Kasumi-1 (cell line): ENCODE data around the gene FAM187B.
A peak's percentile ranks its signal among the peaks of the same experiment; 100 is the strongest.
"Not testable (repeated sequence)": the region's sequence is repeated elsewhere in the genome, so short reads cannot be mapped to it uniquely, and the experiment has no call there.

Source experiments
- DNase-seq, 2 experiments: peaks; one replicate each; lab custom pipeline; 2025; lab: John Stamatoyannopoulos, UW

The FAM187B gene

DNA sequence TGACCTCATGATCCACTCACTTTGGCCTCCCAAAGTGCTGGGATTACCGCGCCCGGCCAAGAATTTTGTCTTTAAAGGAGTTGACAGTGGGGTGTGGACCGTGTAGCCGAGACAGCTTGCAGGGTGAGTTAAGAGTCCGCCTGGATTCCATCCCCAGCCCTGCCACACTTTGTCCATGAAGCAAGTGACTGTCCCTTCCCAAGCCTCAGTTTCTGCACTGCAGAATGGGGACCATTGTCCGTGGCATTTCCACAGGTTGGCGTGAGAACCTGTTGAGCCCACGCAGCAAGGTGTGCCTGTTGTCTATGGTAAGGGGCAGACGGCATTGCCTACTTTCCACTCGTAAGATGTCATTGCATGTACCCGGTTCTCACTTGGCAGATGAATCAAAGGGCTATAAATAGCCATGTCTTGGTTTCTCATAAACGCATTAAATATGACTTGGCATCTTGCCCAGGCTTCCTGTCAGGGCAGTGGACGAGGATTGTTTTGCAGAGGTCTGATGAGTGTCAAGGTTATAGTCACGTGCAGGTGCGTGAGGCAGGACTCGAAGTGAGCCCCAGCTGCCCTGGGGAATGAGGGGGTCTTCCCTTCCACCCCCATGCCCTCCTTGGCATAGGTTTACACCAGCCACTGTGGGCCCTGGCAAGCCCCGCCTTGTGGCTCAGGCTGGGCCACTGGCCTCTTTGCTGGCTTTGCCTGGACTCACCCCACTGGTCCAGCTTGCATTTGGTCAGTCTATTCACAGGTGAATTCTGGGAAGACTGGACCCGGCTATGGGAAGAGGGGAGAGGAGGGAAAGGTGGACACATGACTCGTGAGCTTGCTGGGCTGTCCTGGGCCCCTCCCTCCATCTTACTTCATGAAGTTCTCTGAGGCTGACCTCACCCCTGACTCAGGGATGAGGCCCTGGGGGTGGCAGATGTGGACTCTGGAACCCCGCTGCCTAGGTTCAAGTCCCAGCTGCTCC lies 14.6 kb downstream of the FAM187B start:
- peak; percentile 89 to 93 for DNase-seq

DNA sequence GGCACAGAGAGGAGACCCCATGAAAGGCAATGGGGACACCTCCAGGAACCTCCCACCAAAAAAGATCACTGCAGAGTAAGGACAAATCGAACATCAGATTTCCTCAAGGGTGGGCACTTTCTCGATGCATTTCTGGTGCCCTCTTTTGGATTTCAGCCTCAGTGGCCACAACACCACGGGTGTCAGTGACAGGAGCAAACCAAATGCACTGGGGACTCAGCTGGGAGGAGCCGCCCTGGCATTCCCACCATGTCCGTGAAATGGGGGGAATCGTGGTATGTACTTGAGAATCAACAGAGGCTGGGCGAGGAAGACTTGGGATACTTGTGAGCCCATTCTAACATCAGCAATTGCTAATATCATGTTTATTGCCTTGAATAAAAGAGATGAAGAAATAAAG lies 16.3 kb downstream of the FAM187B start:
- no peak for DNase-seq

DNA sequence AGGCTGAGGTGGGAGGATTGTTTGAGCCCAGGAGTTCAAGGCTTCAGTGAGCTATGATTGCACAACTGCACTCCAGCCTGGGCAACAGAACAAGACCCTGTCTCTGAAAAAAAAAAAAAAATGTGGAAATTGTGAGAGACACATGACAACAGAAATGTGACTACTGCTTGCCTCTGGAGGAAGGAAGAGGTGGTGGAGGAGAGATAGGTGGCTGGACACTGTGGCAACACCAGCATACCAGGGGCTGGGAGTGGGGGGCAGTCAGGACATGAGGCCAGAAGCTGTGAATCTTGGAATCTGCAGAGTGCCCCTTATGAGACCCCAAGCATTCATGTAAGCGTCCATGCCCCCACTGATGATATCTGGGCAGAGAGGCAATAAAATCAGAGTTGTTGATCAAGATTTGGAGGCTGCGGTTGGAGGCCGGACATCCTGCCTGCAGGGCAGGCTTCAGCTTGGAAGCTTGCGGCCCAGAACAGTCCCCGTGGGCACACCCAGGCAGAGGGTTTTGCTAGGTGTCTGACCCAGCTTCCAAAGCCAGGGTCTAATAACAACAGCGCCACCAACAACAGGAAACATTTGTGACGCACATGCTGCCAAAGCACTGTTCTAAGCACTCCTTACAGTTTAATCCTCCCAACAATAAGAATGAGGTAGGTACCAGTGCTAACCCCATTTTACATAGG lies 16.9 kb downstream of the FAM187B start:
- DNase-seq: peak; percentile 66 to 70

DNA sequence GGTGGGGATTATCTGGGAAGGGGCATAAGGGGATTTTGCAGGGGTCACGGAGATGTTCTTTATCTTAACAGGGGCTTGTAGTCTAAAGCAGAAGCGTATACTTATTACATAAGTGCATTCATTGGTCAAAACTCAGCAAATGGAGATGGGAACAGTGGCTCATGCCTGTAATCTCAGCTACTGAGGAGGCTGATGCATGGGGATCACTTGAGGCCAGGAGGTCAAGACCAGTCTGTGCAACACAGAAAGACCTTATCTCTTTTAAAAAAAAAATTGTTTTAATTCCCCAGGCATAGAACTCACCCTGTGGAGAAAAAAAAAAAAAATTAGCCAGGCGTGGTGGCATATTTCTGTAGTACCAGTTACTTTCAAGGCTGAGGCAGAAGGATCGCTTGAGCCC lies 18.9 kb downstream of the FAM187B start:
- DNase-seq: no peak

DNA sequence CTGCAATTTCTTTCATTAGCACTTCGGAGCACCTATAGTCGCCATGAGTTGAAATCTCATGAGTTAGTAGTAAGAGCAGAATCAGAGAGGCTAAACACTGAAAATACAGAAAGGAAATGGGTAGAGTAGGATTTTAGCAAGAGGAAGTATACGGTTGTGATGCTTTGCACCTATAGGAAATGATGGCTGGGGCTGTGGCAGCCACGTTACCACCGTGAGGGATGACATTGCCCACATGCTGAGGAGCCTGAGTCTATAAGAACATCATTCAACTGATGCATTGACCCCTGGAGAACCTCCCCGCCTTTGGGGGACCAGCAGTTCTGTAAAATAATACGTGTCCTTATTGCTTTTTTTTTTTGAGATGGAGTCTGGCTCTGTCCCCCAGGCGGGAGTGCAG lies 20.4 kb downstream of the FAM187B start:
- DNase-seq: no peak

DNA sequence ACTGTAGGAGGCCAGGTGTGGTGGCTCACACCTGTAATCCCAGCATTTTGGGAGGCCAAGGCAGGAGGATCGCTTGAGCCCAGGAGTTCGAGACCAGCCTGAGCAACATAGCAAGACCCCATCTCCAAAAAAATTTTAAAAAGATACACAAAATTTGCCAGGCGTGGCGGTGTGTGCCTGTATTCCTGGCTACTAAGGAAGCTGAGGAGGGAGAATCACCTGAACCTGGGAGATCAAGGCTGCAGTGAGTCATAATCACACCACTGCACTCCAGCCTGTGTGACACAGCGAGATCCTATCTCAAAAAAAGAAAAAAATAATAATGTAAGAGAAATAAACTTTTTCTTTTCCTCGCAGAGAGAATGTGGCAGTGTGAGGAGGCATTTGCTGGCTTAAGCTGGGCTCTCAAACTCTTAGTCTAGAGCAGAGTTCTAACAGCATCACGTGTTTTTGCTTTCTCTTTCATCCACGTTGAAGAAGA lies 21.1 kb downstream of the FAM187B start:
- DNase-seq: no peak

DNA sequence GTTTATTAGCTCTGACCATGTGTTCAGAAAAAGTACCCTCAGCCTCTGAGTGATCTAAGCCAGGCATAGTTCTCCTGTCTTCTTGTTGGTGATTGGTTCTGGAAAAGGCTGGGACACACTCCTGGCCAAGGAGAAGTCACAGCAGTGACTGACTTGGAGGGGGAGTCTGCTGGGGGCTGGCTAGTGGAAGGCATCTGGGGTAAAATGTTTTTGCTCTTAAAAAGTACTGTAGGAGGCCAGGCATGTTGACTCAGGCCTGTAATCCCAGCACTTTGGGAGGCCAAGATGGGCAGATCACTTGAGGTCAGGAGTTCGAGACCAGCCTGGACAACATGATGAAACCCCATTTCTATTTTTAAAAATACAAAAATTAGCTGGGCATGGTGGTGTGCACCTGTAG lies 21.7 kb downstream of the FAM187B start:
- no peak for DNase-seq

DNA sequence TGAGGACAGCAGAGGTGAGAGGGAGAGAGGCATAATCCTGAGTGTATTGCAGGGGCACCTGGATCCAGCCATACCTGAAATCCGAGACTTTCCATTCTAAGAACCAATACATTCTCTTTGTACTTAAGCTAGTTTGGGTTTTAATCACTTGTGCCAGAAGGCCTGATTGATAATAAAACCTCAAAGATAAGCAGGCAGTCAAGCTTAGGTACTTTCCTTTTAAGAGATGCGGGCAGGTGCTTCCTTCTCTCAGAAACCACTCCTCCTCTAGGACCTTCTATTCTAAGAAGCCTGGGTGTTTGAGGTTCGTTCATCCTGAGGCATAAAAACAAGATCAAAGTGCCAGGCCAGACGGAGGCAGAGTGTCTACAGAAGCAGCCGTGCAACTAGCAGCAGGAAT lies 22.2 kb downstream of the FAM187B start:
- peak in 1 of 2 experiments; percentile 6 for DNase-seq

DNA sequence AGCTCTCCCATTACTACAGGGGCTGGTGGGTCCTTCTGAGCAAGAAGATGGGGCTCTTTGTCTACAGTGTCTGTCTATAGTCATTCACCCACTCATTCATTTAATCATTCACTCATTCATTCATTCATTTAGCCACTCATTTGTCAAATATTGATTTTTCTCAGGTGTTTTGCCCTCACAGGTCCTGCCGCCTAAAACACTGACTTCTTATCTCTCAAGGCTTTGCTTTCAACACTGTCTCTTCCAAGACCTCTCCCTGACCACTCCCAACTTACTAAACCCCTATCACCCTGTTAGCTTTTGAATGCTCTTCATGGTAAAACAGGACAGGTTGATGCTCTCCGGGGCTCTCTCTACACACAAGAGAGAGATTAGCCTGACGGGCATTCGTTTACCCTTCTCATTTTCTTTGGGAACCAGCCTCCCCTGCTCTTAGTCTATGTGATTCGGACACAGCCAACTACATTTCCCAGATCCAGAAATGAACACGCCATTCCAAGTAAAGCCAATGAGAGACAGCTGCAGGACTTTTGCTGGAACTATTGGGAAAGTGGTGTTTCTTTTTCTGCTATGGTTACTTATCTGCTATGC lies 22.7 kb downstream of the FAM187B start:
- DNase-seq: no peak

DNA sequence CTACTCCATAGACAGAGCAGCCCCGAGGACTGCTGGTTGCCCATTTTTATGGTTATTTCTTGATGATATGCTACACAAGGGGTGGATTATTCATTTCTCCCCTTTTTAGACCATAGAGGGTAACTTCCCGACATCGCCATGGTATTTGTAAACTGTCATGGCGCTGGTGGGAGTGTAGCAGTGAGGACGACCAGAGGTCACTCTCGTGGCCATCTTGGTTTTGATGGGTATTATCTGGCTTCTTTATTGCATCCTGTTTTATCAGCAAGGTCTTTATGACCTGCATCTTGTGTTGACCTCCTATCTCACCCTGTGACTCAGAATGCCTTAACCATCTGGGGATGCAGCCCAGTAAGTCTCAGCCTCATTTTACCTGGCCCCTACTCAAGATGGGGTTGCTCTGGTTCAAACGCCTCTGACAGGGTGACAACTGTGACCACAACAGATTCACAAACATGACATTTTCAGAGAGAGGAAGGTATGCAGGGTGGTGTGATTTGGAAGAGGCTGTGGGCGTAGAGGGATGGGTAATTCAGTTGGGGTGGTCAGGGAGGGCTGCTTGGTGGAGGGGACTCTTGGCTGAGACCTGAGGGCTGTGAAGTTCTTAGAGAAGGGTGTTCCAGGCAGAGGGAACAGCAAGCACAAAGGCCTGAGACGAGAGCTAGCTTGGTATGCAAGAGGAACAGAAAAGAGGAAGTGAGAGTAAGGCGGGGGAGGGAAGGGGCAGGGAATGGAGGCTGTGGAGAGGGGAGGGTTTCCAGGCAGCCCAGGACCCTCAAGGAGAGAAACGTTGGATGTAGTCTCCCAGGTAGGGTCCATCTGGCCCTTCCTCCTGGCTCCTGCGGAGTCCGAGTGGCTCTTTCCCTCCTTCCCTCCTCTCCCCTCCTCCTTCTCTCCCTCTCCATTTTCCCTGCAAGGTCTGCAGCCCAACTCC lies 23.5 kb downstream of the FAM187B start:
- DNase-seq: peak; percentile 88 to 91

DNA sequence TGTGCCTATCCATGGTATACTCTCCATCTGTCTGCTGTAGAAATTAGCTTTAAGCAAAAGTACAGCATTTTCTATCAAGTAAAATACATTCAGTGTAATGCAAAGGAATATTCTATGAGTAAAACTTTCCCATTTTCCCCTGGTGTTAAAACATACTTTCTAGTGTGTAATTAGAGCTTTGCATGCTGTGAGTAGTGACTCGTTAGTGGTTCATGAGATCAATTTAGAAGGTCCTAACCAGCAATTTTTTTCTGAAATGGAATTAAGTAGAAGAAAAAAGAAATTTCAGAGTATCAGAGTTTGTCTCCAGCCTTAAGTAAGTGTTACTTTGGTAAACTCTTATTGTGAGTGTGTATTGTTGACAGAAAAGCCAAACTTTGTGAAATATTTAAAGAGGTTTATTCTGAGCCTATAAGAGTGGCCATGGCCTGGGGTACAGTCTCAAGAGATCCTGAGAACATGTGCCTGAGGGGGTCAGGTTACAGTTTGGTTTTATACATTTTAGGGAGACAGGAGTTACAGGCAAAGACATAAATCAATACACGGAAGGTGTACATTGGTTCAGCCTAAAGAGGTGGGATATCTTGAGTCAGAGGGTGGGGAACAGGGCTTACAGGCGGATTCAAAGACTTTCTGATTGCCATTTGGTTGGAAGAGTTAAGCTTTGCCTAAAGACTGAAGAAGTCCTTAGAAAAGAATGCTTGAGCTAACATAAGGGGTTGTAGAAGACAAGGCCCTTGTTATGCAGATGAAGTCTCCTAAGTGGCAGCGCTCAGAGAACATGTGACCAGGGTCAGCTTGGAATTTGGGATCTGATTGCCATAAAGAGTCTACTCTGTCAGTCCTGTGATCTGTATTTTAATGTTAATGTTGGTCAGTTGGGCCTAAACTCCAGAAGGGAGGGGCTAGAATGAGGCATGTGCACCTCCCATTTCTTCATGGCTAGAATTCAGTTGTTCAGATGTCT lies 25.5 kb downstream of the FAM187B start:
- no peak for DNase-seq

DNA sequence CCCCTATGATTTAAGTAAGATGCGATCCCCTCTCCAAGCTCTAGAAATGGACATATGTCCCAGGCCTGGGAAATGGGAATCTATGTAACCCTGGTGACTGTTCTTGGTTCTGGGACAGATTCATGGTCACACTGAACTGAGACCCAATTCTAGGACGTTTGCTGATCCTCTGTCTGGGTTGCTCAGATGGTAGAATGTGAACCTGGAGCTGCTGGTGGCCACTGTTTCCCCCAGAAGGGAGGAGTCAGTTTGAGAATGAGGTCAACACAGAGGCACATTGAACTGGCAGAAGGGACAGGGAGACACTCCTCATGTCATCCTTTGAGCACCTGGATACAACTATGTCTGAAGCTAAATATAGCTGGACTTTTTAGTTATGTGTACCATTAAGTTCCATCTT lies 29.1 kb downstream of the FAM187B start:
- DNase-seq: no peak

DNA sequence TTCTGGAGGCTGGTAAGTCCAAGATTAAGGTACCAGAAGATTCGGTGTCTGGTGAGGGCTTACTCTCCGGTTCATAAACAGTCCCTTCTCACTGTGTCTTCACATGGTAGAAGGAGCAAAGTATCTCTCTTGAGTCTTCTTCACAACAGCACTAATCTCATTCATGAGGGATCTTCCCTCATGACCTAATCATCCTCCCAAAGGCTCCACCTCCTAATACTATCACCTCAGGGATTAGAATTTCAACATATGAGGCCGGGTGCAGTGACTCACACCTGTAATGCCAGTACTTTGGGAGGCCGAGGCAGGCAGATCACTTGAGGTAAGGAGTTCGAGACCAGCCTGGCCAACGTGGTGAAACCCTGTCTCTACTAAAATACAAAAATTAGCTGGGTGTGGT lies 31.7 kb downstream of the FAM187B start:
- DNase-seq: not testable (repeated sequence)

DNA sequence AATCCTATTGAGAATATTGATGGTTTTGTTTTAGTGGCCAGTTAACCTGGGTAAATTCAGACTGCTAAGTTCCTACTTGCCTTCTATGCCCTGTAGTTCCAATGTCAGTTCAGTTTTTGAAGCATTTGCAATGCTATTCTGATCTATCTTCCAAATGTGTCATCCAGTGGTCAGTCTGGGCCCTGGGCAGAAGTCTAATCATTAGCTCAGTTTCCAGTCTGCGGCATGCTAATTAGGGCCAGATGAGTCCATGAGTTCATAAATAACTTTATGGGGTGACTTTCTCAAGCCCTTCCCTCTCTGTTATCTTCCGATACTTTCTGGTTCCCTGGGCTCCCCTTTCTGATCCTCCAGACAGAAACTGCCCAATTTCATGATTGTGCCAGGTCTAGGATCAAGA lies 32.7 kb downstream of the FAM187B start:
- no peak for DNase-seq

DNA sequence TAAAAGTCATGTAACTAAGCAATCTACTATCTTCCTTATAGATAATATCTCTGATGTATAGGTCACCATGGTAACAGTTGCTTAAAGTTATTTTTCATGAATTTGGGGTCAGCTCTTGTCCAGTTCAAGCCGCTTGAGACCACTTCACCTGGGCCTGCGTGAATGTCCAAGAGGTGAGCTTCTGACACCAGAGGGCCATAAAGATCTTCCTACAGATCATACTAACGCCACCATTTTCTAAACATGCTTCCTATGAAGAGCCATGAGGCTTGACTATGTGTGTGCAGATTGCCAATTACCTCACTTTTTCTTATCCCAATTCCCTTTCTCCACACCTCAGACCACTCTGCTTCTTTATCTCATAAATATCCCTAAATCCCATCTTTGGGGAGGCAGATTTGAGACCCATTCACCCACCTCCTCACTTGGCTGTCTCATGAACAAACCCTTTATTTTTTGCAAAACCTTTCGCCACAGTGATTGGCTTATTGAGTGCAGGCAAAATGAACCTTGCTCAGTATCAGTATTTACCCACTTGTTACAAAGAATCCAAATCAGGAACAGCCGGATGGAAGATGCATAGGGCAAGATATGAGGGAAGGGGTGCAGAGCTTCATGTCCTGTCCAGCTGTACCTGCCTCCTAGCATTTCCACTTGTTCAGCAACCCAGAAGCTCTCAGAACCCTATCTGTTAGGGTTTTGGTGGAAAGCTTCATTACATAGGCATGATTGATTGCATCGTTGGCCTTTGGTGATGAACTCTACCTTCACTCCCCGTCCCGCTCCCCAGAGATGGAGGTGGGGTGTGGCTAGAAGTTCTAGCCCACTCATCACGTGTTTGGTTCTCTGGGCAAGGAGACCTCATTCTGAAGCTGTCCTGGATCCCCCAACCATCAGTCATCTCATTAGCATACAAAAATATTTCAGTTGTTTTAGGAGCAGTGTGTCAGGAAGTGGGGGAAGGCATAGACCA lies 34.2 kb downstream of the FAM187B start:
- no peak for DNase-seq

DNA sequence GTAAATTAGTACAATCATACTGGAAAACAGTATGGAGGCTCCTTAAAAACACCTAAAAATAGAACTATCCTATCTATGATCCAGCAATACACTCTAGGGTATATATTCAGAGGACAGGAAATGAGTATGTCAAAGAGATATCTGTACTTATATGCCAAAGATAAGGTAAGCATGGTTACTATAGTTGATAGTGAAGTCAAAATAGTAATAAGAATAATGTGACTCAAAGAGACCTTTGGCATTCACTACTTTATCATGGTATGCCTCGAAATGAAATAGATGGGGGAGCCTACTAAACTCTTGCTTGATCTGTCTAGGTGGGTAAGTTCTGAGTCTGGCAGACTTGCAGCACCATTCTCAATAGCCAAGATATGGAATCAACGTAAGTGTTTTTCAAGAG lies 43.7 kb downstream of the FAM187B start:
- DNase-seq: no peak

DNA sequence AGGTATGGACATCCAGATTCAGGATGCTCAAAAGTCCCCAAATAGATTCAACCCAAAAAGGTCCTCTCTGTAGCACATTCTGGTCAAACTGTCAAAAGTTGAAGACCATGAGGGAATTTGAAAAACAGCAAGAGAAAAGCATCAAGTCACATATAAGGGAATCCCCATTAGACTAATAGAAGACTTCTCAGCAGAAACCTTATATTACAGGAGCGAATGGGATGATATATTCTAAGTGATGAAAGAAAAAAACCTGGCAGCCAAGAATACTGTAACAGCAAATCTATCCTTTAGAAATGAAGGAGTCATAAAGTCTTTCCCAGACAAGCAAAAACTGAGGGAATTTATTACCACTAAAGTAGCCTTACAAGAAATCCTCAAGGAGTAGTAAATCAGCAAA lies 44.3 kb downstream of the FAM187B start:
- DNase-seq: no peak

DNA sequence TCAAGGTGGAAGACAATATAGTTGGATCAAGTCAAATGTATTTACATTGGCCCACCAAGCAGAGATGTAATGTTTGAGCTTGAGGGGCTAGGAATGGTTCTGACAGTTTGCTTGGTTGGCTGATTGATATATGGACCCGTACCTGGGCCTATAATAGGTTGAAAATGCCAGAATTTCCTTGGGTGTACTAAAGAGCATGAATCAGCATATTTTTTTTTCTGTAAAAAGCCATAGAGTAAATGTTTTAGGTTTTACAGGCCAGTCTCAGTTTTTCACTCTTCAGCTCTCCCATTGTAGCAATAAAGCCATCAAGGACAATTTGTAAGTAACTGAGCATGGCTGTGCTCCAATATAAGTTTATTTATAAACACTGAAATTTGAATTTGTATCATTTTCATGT lies 47.2 kb downstream of the FAM187B start:
- no peak for DNase-seq

DNA sequence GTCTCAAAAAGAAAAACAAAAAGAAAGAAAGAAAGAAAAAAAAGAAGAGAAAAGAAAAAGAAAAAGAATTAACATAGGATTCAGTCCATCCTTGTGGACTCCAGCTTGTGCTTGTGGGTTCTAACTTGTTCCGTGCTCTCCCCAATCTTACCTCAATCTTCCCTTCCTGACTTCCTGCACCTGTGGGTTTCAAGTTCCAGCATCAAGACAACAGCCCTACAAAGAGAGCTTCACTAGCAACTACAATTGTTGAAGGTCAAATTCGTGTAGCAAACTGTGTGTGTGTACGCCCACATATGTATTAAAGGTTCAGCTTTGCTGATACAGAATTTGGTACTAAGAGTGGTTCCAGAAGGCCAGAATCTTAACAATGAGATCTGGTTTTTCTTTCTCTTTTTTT lies 48.7 kb downstream of the FAM187B start:
- DNase-seq: no peak
